Sigmoid colon (tissue), 7 donors: ENCODE results near the gene KIDINS220. TPM values are rescaled to one million over a fixed set of nuclear protein-coding genes. Genes with fewer than 3 reads are reported as not detected.

ENCODE experiments used
- DNase-seq: peaks from one replicate; pipeline ENCODE4 v3.0.0-alpha.2; 2019
- H3K27ac ChIP-seq, 4 donors: fragments of 200-600 bp; sonication (generic); one replicate each; pipeline ENCODE4 v1.5.1; 2016 to 2019; ENCODE audit warnings: mild to moderate bottlenecking in 1 of 4
- H3K27me3 ChIP-seq, 3 donors: fragments of 200-600 bp; sonication (generic); one replicate each; pipeline ENCODE4 v1.5.1; 2019; ENCODE audit warnings: mild to moderate bottlenecking in 1 of 3
- H3K36me3 ChIP-seq, 4 donors: fragments of 200-600 bp; sonication (generic); one replicate each; pipeline ENCODE4 v1.5.1; 2016 to 2019
- H3K4me1 ChIP-seq, 4 donors: fragments of 200-600 bp; sonication (generic); one replicate each; pipeline ENCODE4 v1.5.1; 2017 to 2019
- H3K4me3 ChIP-seq, 4 donors: fragments of 200-600 bp; sonication (generic); one replicate each; pipeline ENCODE4 v1.5.1; 2017 to 2019; ENCODE audit warnings: mild to moderate bottlenecking in 2 of 4, moderate library complexity in 1 of 4
- H3K9me3 ChIP-seq, 4 donors: fragments of 200-600 bp in 3 of 4; sonication (generic) in 3 of 4; one replicate each; pipeline versions ENCODE4 v1.5.1 to v1.6.1; 2013 to 2019
- EP300 ChIP-seq, 4 donors: sonication (generic); formaldehyde crosslinking; IDR thresholded peaks; one replicate each; pipeline ENCODE4 v1.6.1; 2017; ENCODE audit warnings: antibody characterized with exemption in 4 of 4
- POLR2A ChIP-seq, 2 donors: fragments of 450-650 bp; IDR thresholded peaks; one replicate each; pipeline ENCODE4 v1.6.1; 2016; ENCODE audit warnings: antibody characterized with exemption in 2 of 2, mild to moderate bottlenecking in 2 of 2, moderate library complexity in 2 of 2
- POLR2AphosphoS5 ChIP-seq, 4 donors: sonication (generic); formaldehyde crosslinking; IDR thresholded peaks; one replicate each; pipeline ENCODE4 v1.6.1; 2017; ENCODE audit warnings: antibody characterized with exemption in 4 of 4
- WGBS, 2 donors: extraction: QIAGEN DNeasy Blood & Tissue Kit; methylation state at CpG; one replicate each; pipeline ENCODE4 v1.1.7; 2013; 5-methylcytosine and 5-hydroxymethylcytosine counted together
- intact Hi-C: fragments of 100-400 bp; cut with DNase I; formaldehyde crosslinking; loops from one replicate; pipeline ENCODE4 v1.15.1; 2023
- polyA plus RNA-seq, 3 donors: library from polyadenylated mRNA; stranded (reverse); fragments of 200-250 nt; gene quantifications; one replicate each; pipeline ENCODE4 v1.2.3, GENCODE V29; 2013
- total RNA-seq, 4 donors: library from RNA; depleted of rRNA; stranded (reverse); fragments of >200 nt; gene quantifications; one replicate each; pipeline ENCODE4 v1.1.0, GENCODE V29; 2016
- TF ChIP-seq, protein P1 (sequence below), 4 experiments: fragments of 450-650 bp in 3 of 4; fragments of 200-600 bp in 1 of 4; IDR thresholded peaks; one replicate each; pipeline ENCODE4 v1.5.1; 2016 to 2019; ENCODE audit warnings: antibody characterized with exemption in 4 of 4, mild to moderate bottlenecking in 3 of 4, moderate library complexity in 2 of 4
- donor health status: healthy with polysubstance abuse.
- donor health status: Bipolar disorder and iron deficiency.
- donor health status: healthy.

KIDINS220 gene
- total and polyA plus RNA-seq, 7 donors = 3.0 to 111 (median 85.7) TPM

DNA sequence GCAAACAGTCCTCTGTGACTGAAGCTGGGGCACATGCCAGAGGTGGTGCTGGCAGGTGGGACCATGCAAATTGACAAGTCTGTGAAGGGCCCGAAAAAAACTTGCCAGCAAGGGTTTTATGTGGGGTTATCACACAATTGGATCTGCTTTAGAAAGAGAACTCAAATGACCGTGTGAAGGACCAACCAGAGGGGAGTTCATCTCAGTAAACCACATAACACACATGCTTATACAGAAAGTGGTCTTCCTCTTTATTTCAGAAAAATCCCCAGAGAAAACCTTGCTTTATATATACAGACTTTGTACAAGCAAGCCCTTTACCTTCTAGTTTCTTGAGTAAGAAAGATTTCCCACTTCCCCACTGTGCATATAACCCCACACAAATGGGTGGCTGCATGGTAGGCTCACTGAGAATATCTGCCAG, 46.7 kb downstream of the KIDINS220 start:
- no peak for DNase-seq
- WGBS, 2 donors = 68 to 90% methylated on average over 2 of the region's 2 CpGs
- H3K36me3 ChIP-seq = peaks cover 15 to 93% (median 28%) of the 10 kb centered on the region in 4 donors

DNA sequence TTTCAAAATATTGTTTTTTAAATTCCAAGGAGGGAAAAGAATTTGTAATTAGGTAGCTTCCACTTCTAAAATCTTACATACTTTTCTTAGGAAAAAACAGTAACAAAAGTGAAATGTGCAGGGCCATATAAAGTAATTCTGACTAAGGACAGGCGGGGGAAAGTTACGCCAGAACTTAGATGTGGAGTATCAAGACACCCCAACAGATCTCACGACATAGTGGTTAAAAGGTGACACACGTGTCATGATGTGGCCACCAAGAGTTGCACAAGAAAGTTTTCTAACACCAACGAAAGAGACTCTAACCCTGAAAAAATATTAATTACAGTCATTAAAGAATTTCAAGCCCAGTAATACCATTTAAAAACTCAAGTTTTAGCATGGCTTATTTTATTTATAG, 51.0 kb downstream of the KIDINS220 start:
- peaks cover 6 to 73% (median 18%) of the 10 kb centered on the region in 4 donors for H3K36me3 ChIP-seq
- no peak overlapping the region for H3K27ac ChIP-seq
- intact Hi-C loops = no loop called here
- TF ChIP-seq POLR2AphosphoS5 (IDR thresholded peaks at IDR 0.05) (no peak), EP300 (IDR thresholded peaks at IDR 0.05) (no peak), POLR2A (IDR thresholded peaks at IDR 0.05) (no peak)
- TF ChIP-seq, protein P1, sequence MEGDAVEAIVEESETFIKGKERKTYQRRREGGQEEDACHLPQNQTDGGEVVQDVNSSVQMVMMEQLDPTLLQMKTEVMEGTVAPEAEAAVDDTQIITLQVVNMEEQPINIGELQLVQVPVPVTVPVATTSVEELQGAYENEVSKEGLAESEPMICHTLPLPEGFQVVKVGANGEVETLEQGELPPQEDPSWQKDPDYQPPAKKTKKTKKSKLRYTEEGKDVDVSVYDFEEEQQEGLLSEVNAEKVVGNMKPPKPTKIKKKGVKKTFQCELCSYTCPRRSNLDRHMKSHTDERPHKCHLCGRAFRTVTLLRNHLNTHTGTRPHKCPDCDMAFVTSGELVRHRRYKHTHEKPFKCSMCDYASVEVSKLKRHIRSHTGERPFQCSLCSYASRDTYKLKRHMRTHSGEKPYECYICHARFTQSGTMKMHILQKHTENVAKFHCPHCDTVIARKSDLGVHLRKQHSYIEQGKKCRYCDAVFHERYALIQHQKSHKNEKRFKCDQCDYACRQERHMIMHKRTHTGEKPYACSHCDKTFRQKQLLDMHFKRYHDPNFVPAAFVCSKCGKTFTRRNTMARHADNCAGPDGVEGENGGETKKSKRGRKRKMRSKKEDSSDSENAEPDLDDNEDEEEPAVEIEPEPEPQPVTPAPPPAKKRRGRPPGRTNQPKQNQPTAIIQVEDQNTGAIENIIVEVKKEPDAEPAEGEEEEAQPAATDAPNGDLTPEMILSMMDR (IDR thresholded peaks at IDR 0.05) = no peak
- no peak for DNase-seq
- H3K27me3 ChIP-seq = no peaks in the 10 kb centered on the region
- WGBS, 2 donors = 78 to 93% methylated on average over 5 of the region's 5 CpGs
- no peaks in the 10 kb centered on the region for H3K9me3 ChIP-seq
- H3K4me3 ChIP-seq = no peak overlapping the region
- no peaks in the 10 kb centered on the region for H3K4me1 ChIP-seq

More for the DNA sequence above, 46.7 kb downstream of the KIDINS220 start:
- Histone ChIP-seq H3K4me1 (peaks cover 0 to 5% (median 0%) of the 10 kb centered on the region in 4 donors), H3K9me3 (no peaks in the 10 kb centered on the region), H3K27me3 (no peaks in the 10 kb centered on the region), H3K4me3 (no peak overlapping the region), H3K27ac (no peak overlapping the region)
- intact Hi-C loops = no loop called here
- TF ChIP-seq, protein P1 (IDR thresholded peaks at IDR 0.05) = no peak

DNA sequence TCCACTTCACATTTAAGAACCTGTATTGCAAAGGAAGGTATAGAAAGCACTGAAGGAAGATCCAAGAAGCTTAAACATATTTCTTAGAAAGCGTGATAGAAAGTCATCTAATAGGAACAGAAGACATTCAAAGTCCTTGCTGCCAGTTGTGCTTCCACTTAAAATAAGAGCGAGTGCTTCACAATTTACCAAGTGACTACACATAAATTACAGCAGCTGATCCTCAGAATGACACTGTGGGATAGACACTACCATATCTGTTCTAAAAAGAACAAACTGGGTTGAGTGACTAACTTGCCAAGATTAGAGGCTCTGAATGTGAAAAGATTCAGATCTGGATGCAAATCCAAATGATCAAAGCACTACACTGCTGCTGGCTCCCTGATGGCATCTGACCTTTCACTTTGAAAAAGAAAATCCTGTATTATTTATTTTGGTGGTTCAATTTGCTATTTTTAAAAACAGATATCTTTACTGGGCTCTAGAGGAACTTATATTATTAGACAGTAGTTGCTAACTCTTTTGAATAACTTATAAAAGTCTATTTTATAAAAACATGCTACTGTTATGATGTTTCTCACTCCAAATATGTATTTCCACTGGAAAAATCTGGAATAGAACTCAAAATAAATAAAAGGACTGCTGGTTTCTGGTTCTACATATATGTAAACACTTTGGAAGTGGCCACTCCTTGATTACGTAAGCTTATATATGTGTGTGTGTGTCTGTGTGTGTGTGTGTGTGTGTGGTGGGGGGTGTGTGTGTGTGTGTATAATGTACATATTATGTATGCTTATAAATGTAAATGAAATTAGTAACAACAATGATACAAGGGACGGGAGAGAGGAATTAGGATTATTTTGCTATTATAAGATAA, 57.4 kb downstream of the KIDINS220 start:
- no peak for DNase-seq
- TF ChIP-seq POLR2A (IDR thresholded peaks at IDR 0.05) (no peak), POLR2AphosphoS5 (IDR thresholded peaks at IDR 0.05) (no peak), EP300 (IDR thresholded peaks at IDR 0.05) (no peak)
- TF ChIP-seq, protein P1 (IDR thresholded peaks at IDR 0.05) = no peak

DNA sequence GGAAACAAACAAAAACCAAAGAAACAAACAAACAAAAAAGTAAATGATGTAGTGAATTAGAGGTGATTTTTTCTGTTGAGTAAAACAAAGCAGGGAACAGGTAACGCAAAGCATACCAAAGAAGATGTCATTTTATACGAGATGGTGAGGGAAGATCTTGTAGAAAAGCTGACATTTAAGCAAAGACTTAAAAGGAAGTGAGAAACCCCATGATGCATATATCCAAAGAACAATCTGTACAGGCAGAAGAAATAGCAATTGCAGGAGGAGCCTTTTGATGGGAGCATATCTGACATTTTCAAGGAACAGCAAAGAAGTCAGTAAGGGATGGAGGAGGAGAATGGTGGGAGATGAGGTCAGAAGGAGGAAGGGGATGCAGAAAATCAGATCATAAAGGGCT, 63.0 kb downstream of the KIDINS220 start:
- TF ChIP-seq POLR2AphosphoS5 (IDR thresholded peaks at IDR 0.05) = no peak
- no peak for TF ChIP-seq EP300 (IDR thresholded peaks at IDR 0.05)
- no peak for TF ChIP-seq POLR2A (IDR thresholded peaks at IDR 0.05)
- TF ChIP-seq, protein P1 (IDR thresholded peaks at IDR 0.05) = no peak
- Histone ChIP-seq H3K4me3 (no peak overlapping the region), H3K36me3 (peaks cover 15 to 79% (median 43%) of the 10 kb centered on the region in 4 donors), H3K9me3 (no peaks in the 10 kb centered on the region), H3K27me3 (no peaks in the 10 kb centered on the region), H3K4me1 (no peaks in the 10 kb centered on the region), H3K27ac (no peak overlapping the region)
- no peak for DNase-seq
- intact Hi-C loops = no loop called here
- 76 to 94% methylated on average over 2 of the region's 2 CpGs for WGBS, 2 donors

More for the DNA sequence above, 57.4 kb downstream of the KIDINS220 start:
- Histone ChIP-seq H3K4me1 (no peaks in the 10 kb centered on the region), H3K4me3 (no peak overlapping the region), H3K36me3 (peaks cover 3 to 63% (median 33%) of the 10 kb centered on the region in 4 donors), H3K9me3 (no peaks in the 10 kb centered on the region), H3K27ac (no peak overlapping the region), H3K27me3 (no peaks in the 10 kb centered on the region)
- intact Hi-C loops = no loop called here
- WGBS, 2 donors = 91 to 93% methylated on average over 4 of the region's 4 CpGs
